Right forelimb (tissue), 1 donor: ENCODE data around the gene ZNF638.

Source experiments
- DNase-seq: peaks from one replicate; pipeline ENCODE4 v3.0.0-alpha.2; 2018

Gene ZNF638

DNA sequence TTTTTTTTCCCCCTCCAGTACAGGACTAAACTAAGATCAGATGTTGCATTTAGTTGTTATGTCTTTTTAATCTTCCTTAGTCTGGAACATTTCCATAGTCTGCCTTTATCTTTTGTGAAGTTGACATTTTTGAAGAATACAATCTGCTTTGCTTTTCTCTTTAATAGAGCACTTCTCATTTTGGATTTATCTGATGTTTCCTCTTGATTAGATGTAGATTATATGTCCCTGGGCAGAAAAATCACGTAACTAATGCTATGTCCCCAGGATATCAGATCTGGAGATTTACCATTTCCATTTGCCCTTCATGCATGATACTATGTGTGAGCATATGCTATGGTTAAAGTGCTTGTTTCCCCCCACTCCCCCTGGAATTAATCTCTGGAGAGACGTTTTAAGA is 6.2 kb downstream of the ZNF638 start:
- DNase-seq = no peak

GRCh38 chr2:71339685-71340084 is 8.1 kb downstream of the ZNF638 start:
- no peak for DNase-seq

DNA sequence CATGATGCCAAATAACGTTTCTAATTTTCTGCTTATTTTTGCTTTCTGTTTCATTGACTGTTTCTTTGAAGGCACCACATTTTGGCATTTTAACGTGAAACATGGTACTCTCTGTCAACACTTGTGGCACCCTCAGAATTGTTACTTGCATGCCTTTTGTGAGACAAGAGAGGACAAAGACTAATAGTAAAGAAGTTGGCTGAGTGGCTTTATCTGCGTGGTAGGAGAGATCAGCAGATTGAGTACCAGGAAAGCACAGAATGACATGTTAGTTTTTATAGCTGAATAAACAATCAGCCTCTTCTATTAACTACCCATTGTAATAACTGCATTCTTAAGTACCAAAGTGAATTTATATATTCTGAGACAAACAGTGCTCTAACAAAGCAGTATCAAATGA is 8.6 kb downstream of the ZNF638 start:
- DNase-seq = no peak

- no peak for DNase-seq
Observed at GRCh38 chr2:71341645-71342044, 10.1 kb downstream of the ZNF638 start.

GRCh38 chr2:71346065-71346464 is 14.5 kb downstream of the ZNF638 start:
- no peak for DNase-seq

GRCh38 chr2:71347517-71347916 is 15.9 kb downstream of the ZNF638 start:
- no peak for DNase-seq

DNA sequence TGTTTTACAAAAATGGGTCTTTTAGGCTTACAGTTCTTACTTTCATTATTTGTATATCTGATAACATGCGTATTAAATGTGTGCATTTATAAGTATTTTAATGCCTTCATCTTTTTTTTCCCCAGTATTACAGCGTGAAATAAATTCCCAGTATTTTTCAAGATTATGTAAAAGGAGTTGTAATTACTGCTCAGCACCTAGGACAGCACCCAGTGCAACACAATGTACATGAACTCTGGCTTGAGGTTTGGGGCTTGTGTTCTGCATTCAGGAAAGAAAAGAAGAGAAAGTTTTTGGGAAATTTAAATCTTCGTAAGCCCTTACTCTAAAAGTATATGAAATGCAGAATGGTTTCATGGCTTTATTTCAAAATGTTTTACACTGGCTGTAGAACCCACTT is 16.7 kb downstream of the ZNF638 start:
- DNase-seq = no peak

GRCh38 chr2:71353248-71353647 is 21.7 kb downstream of the ZNF638 start:
- no peak for DNase-seq

- no peak for DNase-seq
Observed at GRCh38 chr2:71358931-71359671, 27.5 kb downstream of the ZNF638 start.

- no peak for DNase-seq
Observed at GRCh38 chr2:71360434-71360975, 28.9 kb downstream of the ZNF638 start.

GRCh38 chr2:71361631-71362030 is 30.0 kb downstream of the ZNF638 start:
- no peak for DNase-seq

GRCh38 chr2:71362447-71362846 is 30.9 kb downstream of the ZNF638 start:
- no peak for DNase-seq

- no peak for DNase-seq
Observed at GRCh38 chr2:71370015-71370414, 38.4 kb downstream of the ZNF638 start.

GRCh38 chr2:71372042-71372441 is 40.5 kb downstream of the ZNF638 start:
- no peak for DNase-seq

DNA sequence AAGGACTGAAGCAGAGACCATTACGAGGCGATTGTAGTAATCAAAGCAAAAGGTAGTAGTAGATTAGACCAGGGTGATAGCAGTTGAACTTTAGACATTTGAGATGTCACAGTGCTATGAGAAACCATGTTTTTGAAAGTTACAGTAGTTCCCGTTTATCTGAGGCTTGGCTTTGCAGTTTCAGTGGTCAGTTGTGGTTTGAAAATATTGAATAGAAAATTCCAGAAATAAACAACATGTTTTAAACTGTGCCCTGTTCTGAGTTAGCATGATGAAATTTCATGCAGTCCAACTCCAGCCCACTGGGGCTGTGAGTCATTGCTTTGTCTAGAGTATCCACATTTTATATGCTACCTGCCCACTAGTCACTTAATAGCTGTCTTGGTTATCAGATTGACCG is 47.5 kb downstream of the ZNF638 start:
- DNase-seq = no peak

GRCh38 chr2:71380665-71381064 is 49.1 kb downstream of the ZNF638 start:
- DNase-seq = no peak

DNA sequence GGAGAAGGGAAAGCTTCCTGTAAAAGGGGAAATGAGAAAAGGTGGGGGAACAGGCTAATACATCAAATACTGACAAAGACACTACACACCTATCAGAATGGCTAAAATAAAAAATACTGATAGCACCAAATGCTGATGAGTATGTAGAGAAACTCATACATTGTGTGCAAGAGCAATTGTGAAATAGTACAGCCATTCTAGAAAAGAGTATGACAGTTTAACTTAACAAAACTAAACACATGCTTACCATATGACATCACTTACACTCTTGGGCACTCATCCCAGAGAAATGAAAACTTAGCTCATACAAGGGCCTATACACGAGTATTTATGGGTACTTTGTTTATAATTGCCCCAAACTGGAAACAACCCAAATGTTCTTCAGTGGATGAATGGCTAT is 53.4 kb downstream of the ZNF638 start:
- no peak for DNase-seq

- no peak for DNase-seq
Observed at GRCh38 chr2:71388214-71388613, 56.6 kb downstream of the ZNF638 start.

- DNase-seq = no peak
Observed at GRCh38 chr2:71389384-71390072, 57.9 kb downstream of the ZNF638 start.

DNA sequence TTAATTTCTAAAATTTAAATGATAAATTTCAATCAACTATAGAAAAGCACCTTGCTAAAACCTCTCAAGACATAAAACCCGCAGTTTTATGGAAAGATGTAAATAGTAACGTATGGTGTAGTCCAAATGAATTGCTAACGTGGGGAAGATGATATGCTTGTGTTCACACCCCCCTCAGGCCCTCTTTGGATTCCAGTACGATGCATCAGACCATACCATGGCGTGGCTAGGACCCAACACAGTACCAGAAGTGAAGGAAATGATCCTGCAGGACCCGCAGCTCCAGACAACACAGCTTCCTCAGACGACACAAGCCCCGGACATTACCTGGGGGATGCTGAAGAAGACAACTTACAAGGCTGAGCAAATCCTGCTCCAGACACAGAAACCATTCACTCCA is 61.6 kb downstream of the ZNF638 start:
- DNase-seq = no peak

GRCh38 chr2:71395471-71395870 is 63.9 kb downstream of the ZNF638 start:
- no peak for DNase-seq

DNA sequence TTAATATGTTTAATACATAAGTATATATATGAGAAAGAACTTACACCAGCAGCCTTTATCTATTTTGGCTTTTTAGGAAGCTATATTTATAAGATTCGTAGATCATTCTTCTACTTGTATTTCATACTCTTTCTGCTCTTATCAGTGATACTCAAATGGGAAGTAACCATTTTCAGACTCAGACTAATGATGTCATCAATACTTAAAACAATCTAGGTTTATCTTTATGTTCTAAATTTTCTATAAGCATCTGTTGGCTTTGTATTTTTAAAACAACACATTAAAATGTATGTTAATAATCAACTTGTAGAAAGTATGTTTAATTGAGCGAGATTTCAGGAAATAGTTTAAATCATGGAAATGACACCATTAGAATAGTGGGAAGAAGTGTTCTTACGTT is 70.8 kb downstream of the ZNF638 start:
- no peak for DNase-seq

DNA sequence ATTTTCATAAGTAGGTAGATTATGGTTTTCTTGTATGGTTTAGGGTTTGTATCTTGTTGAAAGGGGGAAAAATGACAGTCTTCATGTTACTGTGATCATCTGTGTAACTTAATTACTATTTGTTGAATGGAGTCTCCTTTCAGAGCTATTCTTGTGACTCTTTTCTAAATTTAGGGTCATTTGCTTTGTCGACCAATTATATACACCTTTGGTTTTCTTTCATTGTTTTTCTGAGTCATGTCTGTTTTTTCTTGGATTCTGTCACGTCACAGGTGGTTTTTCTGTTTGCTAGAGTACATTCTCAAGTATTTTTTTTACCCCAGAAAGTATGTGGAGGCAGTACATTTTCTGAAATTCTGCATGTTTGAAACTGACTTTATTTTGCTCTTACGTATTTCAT is 78.0 kb downstream of the ZNF638 start:
- no peak for DNase-seq

GRCh38 chr2:71410696-71411095 is 79.1 kb downstream of the ZNF638 start:
- DNase-seq = no peak
